Measurements from ENCODE around the gene DMGDH.

The DMGDH gene

GRCh38 chr5:79069488-79070349 is at the start of gene DMGDH, which contains the start of gene BHMT2:
Gene DMGDH, minus strand, starts transcription at chr5:79069674. Its CDS starts 54 bp downstream, at chr5:79069620.
Gene BHMT2, plus strand, starts transcription at chr5:79069767. Its CDS starts 16 bp downstream, at chr5:79069783.
- no peak for DNase-seq (ENCODE audit: low read depth)

- no peak for DNase-seq (ENCODE audit: low read depth)
Measured at GRCh38 chr5:79112703-79113058, 43.2 kb upstream of the DMGDH start.

- DNase-seq (ENCODE audit: low read depth): no peak
Measured at GRCh38 chr5:79111960-79112702, 42.7 kb upstream of the DMGDH start.

GRCh38 chr5:79111387-79111959 is 42.0 kb upstream of the DMGDH start, which contains the start of gene BHMT:
Gene BHMT, plus strand, starts transcription at chr5:79111809. Its CDS starts 77 bp downstream, at chr5:79111886.
- DNase-seq (ENCODE audit: low read depth): no peak

- no peak for DNase-seq (ENCODE audit: low read depth)
Measured at GRCh38 chr5:79109527-79110492, 40.3 kb upstream of the DMGDH start.

- no peak for DNase-seq (ENCODE audit: low read depth)
Measured at GRCh38 chr5:79108792-79109191, 39.3 kb upstream of the DMGDH start.

GRCh38 chr5:79108086-79108485 is 38.6 kb upstream of the DMGDH start:
- no peak for DNase-seq (ENCODE audit: low read depth)

- DNase-seq (ENCODE audit: low read depth): no peak
Measured at GRCh38 chr5:79107020-79107796, 37.7 kb upstream of the DMGDH start.

- no peak for DNase-seq (ENCODE audit: low read depth)
Measured at GRCh38 chr5:79105868-79106267, 36.4 kb upstream of the DMGDH start.

GRCh38 chr5:79093762-79094161 is 24.3 kb upstream of the DMGDH start:
- no peak for DNase-seq (ENCODE audit: low read depth)

GRCh38 chr5:79091064-79091463 is 21.6 kb upstream of the DMGDH start:
- no peak for DNase-seq (ENCODE audit: low read depth)

- no peak for DNase-seq (ENCODE audit: low read depth)
Measured at GRCh38 chr5:79088507-79088906, 19.0 kb upstream of the DMGDH start.

- no peak for DNase-seq (ENCODE audit: low read depth)
Measured at GRCh38 chr5:79086116-79086515, 16.6 kb upstream of the DMGDH start.

- DNase-seq (ENCODE audit: low read depth): no peak
Measured at GRCh38 chr5:79081779-79082178, 12.3 kb upstream of the DMGDH start.

- DNase-seq (ENCODE audit: low read depth): no peak
Measured at GRCh38 chr5:79080804-79081203, 11.3 kb upstream of the DMGDH start.

GRCh38 chr5:79077680-79078365 is 8.3 kb upstream of the DMGDH start:
- DNase-seq (ENCODE audit: low read depth): no peak

GRCh38 chr5:79076819-79077218 is 7.3 kb upstream of the DMGDH start:
- DNase-seq (ENCODE audit: low read depth): no peak

GRCh38 chr5:79075646-79076426 is 6.4 kb upstream of the DMGDH start:
- DNase-seq (ENCODE audit: low read depth): no peak

GRCh38 chr5:79074641-79075040 is 5.2 kb upstream of the DMGDH start:
- DNase-seq (ENCODE audit: low read depth): no peak

GRCh38 chr5:79070350-79070667 is 835 bp upstream of the DMGDH start:
- no peak for DNase-seq (ENCODE audit: low read depth)
